PC-9 (cell line): ENCODE data around the gene RRBP1.

Experiments used
- EZH2 ChIP-seq: fragments of 200-600 bp; sonication (generic); IDR thresholded peaks from 2 replicates; pipeline ENCODE4 v1.8.0; 2017; ENCODE audit warnings: antibody characterized with exemption, low read depth
- TF ChIP-seq, protein P1 (sequence below): fragments of 200-600 bp; sonication (generic); conservative IDR thresholded peaks from 2 replicates; pipeline ENCODE4 v1.6.1; 2017; ENCODE audit warnings: mixed run types, antibody characterized with exemption, mild to moderate bottlenecking, moderate library complexity

DNA sequence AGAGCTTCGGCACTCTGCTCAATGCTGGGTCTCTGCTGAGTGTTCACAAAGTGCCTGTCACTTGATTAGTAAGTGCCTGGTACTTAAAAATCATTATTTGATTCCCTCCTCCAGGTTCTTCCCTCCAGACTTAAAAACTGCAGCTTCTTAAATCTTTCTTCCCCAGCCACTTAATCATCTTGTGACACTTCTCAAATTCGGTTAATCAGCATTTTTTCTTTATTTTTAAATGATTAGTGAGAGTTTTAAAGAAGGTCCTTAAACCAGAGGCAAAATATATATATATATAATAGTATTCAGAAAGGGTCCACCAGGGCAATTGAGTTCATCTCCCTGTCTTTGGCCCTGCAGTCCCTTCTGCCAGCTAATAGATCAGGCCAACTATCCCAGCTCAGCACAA is 9.7 kb upstream of the RRBP1 start:
- TF ChIP-seq EZH2 = no peak
- TF ChIP-seq, protein P1, sequence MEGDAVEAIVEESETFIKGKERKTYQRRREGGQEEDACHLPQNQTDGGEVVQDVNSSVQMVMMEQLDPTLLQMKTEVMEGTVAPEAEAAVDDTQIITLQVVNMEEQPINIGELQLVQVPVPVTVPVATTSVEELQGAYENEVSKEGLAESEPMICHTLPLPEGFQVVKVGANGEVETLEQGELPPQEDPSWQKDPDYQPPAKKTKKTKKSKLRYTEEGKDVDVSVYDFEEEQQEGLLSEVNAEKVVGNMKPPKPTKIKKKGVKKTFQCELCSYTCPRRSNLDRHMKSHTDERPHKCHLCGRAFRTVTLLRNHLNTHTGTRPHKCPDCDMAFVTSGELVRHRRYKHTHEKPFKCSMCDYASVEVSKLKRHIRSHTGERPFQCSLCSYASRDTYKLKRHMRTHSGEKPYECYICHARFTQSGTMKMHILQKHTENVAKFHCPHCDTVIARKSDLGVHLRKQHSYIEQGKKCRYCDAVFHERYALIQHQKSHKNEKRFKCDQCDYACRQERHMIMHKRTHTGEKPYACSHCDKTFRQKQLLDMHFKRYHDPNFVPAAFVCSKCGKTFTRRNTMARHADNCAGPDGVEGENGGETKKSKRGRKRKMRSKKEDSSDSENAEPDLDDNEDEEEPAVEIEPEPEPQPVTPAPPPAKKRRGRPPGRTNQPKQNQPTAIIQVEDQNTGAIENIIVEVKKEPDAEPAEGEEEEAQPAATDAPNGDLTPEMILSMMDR = no peak
